ENCODE data around the gene KCTD11. TPM values are rescaled to one million over a fixed set of nuclear protein-coding genes. Genes with fewer than 3 reads are reported as not detected.
A peak's percentile ranks its signal among the peaks of the same experiment; 100 is the strongest.

Gene KCTD11
- polyA plus RNA-seq, 3 donors: 3.4 to 5.6 (median 3.6) TPM

DNA sequence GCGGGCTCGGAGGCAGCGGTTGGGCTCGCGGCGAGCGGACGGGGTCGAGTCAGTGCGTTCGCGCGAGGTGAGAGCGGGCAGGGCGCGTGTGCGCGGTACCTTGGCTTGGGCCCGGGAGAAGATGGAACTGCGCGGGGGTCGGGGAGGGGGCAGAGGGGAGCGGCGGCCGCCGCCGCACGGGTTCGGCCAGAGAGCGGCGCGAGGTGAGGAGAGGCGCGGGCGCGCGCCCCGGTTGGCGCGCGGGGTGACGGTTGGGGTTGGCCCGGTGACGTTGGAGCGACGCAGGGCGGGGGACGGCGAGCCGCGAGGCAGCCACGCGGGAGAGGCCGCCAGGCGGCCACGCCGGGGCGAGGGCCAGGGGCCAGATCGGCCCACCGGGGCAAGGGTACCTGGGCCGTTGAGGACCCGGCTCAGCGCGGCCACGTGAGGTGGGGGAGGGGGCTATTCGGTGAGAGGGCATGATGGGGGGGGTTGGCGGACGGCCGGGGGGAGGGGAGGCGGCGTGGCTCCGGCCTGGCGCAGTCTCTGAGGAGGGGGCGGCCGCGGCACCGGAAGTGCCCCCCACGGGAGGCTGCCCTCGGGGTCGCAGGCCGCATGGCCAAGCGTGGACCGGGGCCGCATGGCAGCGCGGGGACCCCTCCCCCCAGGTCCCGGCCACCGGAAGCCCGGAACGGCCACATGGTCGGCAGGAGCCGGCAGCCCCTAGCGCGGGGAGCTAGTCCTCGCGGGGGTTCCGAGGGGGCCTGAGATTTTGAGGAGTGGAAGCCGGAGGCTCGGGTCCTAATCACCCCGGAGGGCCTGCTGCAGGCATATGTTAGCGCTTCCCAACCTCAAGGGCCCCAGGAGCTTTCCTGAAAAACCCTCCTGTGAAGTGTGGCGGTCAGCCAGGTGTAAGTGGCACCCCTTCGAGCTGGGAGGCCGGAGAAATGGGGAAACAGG lies 44.0 kb upstream of the KCTD11 start:
- Histone ChIP-seq H3K4me1 (ENCODE audit: control insufficient read depth in 1 of 2, insufficient read depth in 2 of 2, low read length in 2 of 2) (peaks cover 24 to 26% of the 10 kb centered on the region in 2 donors), H3K4me2 (replicated peaks; ENCODE audit: extremely low read depth, low read length, poor library complexity, severe bottlenecking) (peak overlapping the region; percentile 87), H4K20me1 (ENCODE audit: insufficient read depth, low read length) (peaks cover 49% of the 10 kb centered on the region), H3K4me3 (replicated peaks in 1 of 3; ENCODE audit: low read depth in 2 of 3, low read length in 3 of 3) (peak overlapping the region; percentile 66 to 97 (median 72)), H3K79me2 (ENCODE audit: insufficient read depth, low read length) (peaks cover 51% of the 10 kb centered on the region), H2AFZ (ENCODE audit: insufficient read depth, low read depth, low read length, poor library complexity, severe bottlenecking) (no peak overlapping the region), H3K36me3 (replicated peaks in 1 of 2; ENCODE audit: control insufficient read depth in 1 of 2, insufficient read depth in 2 of 2, low read length in 2 of 2) (peaks cover 36% of the 10 kb centered on the region in 2 donors), H3K27ac (ENCODE audit: low read depth in 1 of 2, low read length in 2 of 2) (peak overlapping the region; percentile 95 to 96), H3K27me3 (ENCODE audit: control insufficient read depth in 2 of 2, insufficient read depth in 2 of 2, low read length in 2 of 2) (no peaks in the 10 kb centered on the region), H3K9me3 (replicated peaks in 1 of 2; ENCODE audit: control insufficient read depth in 1 of 2, insufficient read depth in 1 of 2, low read length in 2 of 2) (no peaks in the 10 kb centered on the region), H3K9ac (ENCODE audit: insufficient read depth, low read length, poor library complexity, severe bottlenecking) (peak overlapping the region; percentile 93)
- Mint-ChIP-seq H3K36me3 (peaks cover 35 to 39% of the 10 kb centered on the region in 2 donors), H3K4me1 (peaks cover 28% of the 10 kb centered on the region), H3K9me3 (no peaks in the 10 kb centered on the region), H3K27ac (peak overlapping the region; percentile 96 to 100 (median 99)), H3K4me3 (peak overlapping the region; percentile 85 to 93), H3K27me3 (ENCODE audit: low read depth in 3 of 3) (peaks cover 0 to 4% (median 2%) of the 10 kb centered on the region in 3 donors)
- DNase-seq: peak; percentile 17 to 57 (median 47)
- peak; percentile 17 for TF ChIP-seq CTCF (IDR thresholded peaks at IDR 0.05)
- under 1% methylated on average over 90 of the region's 104 CpGs for WGBS (ENCODE audit: insufficient coverage)
- intact Hi-C loops (cut with micrococcal nuclease): loop anchor here (2.0 to 10.0 kb wide), 6 partner anchors 21 to 377 kb away; partner anchors contain the start of genes ELP5 (in 2 of the 2), PHF23 (in 2 of the 2), CTDNEP1 (in 1 of the 2) and MPDU1 (in 1 of the 2)

- H3K27ac Mint-ChIP-seq: peak overlapping the region; percentile 94 to 98 (median 98)
Measured at GRCh38 chr17:7308625-7309433, 43.1 kb upstream of the KCTD11 start.

More at GRCh38 chr17:7308625-7309433, 43.1 kb upstream of the KCTD11 start:
- H3K27ac ChIP-seq (ENCODE audit: low read depth in 1 of 2, low read length in 2 of 2): peak overlapping the region; percentile 95 to 96
- H3K36me3 ChIP-seq (replicated peaks in 1 of 2; ENCODE audit: control insufficient read depth in 1 of 2, insufficient read depth in 2 of 2, low read length in 2 of 2): peaks cover 44 to 45% of the 10 kb centered on the region in 2 donors
- 0% methylated on average over 5 of the region's 14 CpGs for WGBS (ENCODE audit: insufficient coverage)
- peaks cover 58% of the 10 kb centered on the region for H4K20me1 ChIP-seq (ENCODE audit: insufficient read depth, low read length)
- peak overlapping the region; percentile 93 for H3K9ac ChIP-seq (ENCODE audit: insufficient read depth, low read length, poor library complexity, severe bottlenecking)
- peaks cover 58% of the 10 kb centered on the region for H3K79me2 ChIP-seq (ENCODE audit: insufficient read depth, low read length)
- no peak for TF ChIP-seq CTCF (IDR thresholded peaks at IDR 0.05)
- Mint-ChIP-seq H3K27me3 (ENCODE audit: low read depth in 3 of 3) (peaks cover 0 to 2% (median 0%) of the 10 kb centered on the region in 3 donors), H3K4me3 (peak overlapping the region; percentile 85 to 93), H3K4me1 (peaks cover 35% of the 10 kb centered on the region), H3K36me3 (peaks cover 44 to 48% of the 10 kb centered on the region in 2 donors), H3K9me3 (no peaks in the 10 kb centered on the region)
- H2AFZ ChIP-seq (ENCODE audit: insufficient read depth, low read depth, low read length, poor library complexity, severe bottlenecking): no peak overlapping the region
- intact Hi-C loops (cut with micrococcal nuclease): loop anchor here (2.0 to 10.0 kb wide), 5 partner anchors 20 to 376 kb away; partner anchors contain the start of genes PHF23 (in 2 of the 2), CTDNEP1 (in 1 of the 2), ELP5 (in 1 of the 2) and MPDU1 (in 1 of the 2)
- H3K4me3 ChIP-seq (replicated peaks in 1 of 3; ENCODE audit: low read depth in 2 of 3, low read length in 3 of 3): peak overlapping the region; percentile 66 to 97 (median 72)
- H3K4me2 ChIP-seq (replicated peaks; ENCODE audit: extremely low read depth, low read length, poor library complexity, severe bottlenecking): peak overlapping the region; percentile 87
- DNase-seq: peak; percentile 74 to 96 (median 85)
- H3K27me3 ChIP-seq (ENCODE audit: control insufficient read depth in 2 of 2, insufficient read depth in 2 of 2, low read length in 2 of 2): no peaks in the 10 kb centered on the region
- H3K9me3 ChIP-seq (replicated peaks in 1 of 2; ENCODE audit: control insufficient read depth in 1 of 2, insufficient read depth in 1 of 2, low read length in 2 of 2): no peaks in the 10 kb centered on the region
- H3K4me1 ChIP-seq (ENCODE audit: control insufficient read depth in 1 of 2, insufficient read depth in 2 of 2, low read length in 2 of 2): peaks cover 30% of the 10 kb centered on the region in 2 donors
